T-helper 2 cell (primary cell): ENCODE results near the gene PDE4A.
A peak's percentile ranks its signal among the peaks of the same experiment; 100 is the strongest.

ENCODE experiments used
- DNase-seq, 5 experiments: peaks; one replicate each; pipeline versions ENCODE4 v3.0.0 to v3.0.0-alpha.2; 2012 to 2022

The PDE4A gene

GRCh38 chr19:10468133-10468532, 47.8 kb downstream of the PDE4A start:
- DNase-seq, result no peak

- DNase-seq, result peak in 1 of 5 experiments; percentile 60
Measured at GRCh38 chr19:10471909-10472308, 51.6 kb downstream of the PDE4A start.

GRCh38 chr19:10473192-10473591, 52.9 kb downstream of the PDE4A start:
- no peak for DNase-seq

GRCh38 chr19:10474962-10475451, 54.7 kb downstream of the PDE4A start:
- no peak for DNase-seq

GRCh38 chr19:10478476-10478875, 58.1 kb downstream of the PDE4A start:
- no peak for DNase-seq

- DNase-seq, result peak; percentile 76 to 95 (median 82)
Measured at GRCh38 chr19:10478903-10479384, 58.6 kb downstream of the PDE4A start.

- no peak for DNase-seq
Measured at GRCh38 chr19:10486551-10486950, 66.2 kb downstream of the PDE4A start.

- DNase-seq, result no peak
Measured at GRCh38 chr19:10491472-10492047, 71.2 kb downstream of the PDE4A start.

GRCh38 chr19:10497371-10497770, 77.0 kb downstream of the PDE4A start:
- DNase-seq, result no peak

GRCh38 chr19:10499550-10500246, 79.4 kb downstream of the PDE4A start:
- DNase-seq, result no peak

- DNase-seq, result no peak
Measured at GRCh38 chr19:10500247-10500592, 79.9 kb downstream of the PDE4A start.

GRCh38 chr19:10501971-10502523, 81.7 kb downstream of the PDE4A start:
- peak in 2 of 5 experiments; percentile 21 to 55 for DNase-seq

GRCh38 chr19:10502524-10503001, 82.2 kb downstream of the PDE4A start:
- peak; percentile 73 to 95 (median 81) for DNase-seq

GRCh38 chr19:10503002-10503789, 82.9 kb downstream of the PDE4A start, which contains the start of gene KEAP1:
Gene KEAP1 (minus strand): TSS chr19:10503356. CDS start chr19:10500033, 3,323 bp downstream.
- DNase-seq, result peak in 3 of 5 experiments; percentile 9 to 48 (median 18)

- peak; percentile 46 to 85 (median 66) for DNase-seq
Measured at GRCh38 chr19:10505583-10506229, 85.4 kb downstream of the PDE4A start.

GRCh38 chr19:10508036-10508435, 87.7 kb downstream of the PDE4A start:
- no peak for DNase-seq

- DNase-seq, result peak in 2 of 5 experiments; percentile 35 to 53
Measured at GRCh38 chr19:10508707-10509106, 88.4 kb downstream of the PDE4A start.

- peak in 4 of 5 experiments; percentile 31 to 59 (median 38) for DNase-seq
Measured at GRCh38 chr19:10510301-10510802, 90.0 kb downstream of the PDE4A start.

GRCh38 chr19:10513223-10513622, 92.9 kb downstream of the PDE4A start:
- no peak for DNase-seq

- peak in 1 of 5 experiments; percentile 69 for DNase-seq
Measured at GRCh38 chr19:10514211-10515145, 94.1 kb downstream of the PDE4A start.

- DNase-seq, result peak in 1 of 5 experiments; percentile 86
Measured at GRCh38 chr19:10516064-10516385, 95.7 kb downstream of the PDE4A start.
